ENCODE results near the gene FNIP1.

DNA sequence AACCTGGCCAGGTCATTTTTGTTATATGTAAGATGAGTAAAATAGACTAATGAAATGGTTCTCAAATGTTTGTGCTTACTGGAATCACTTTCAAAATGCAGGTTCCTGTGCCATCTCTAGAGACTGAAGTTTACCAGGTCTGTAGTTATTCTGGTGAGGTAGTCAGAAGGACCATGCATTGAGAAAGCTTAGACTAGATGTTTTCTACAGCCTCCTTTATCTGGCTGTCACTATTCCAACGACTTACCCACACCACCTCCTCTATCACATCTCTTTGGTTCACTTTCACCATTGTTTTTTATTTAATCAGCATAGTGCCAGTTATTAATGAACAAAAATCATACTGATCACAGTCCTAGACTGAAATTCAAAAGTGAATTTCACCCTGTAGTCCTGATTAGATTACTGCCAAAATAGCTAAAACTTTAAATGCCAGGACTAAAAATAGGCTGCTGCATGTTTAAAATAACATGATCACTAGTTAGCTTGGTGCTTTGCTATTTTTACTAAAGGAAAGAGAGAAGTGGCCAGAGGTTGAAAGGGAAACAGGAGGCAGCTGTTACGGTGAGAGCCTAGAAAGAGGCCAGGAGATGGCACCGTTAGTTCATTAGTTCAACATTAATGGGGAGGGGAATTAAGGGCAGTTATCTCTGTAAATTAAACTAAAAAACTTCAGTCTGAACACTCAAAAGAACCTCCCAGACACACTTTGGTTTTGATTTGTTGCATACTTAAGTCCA lies 13.9 kb upstream of the FNIP1 start:
- TF ChIP-seq EZH2 (IDR thresholded peaks at IDR 0.05) (no peak), POLR2AphosphoS5 (IDR thresholded peaks at IDR 0.05; ENCODE audit: borderline replicate concordance, low read depth, low read length) (no peak)
